IPS DF 6.9 (cell line): Measurements from ENCODE around the gene KHDC3L.
"Not testable (repeated sequence)": the region's sequence is repeated elsewhere in the genome, so short reads cannot be mapped to it uniquely, and the experiment has no call there.

Experiments used
- DNase-seq: peaks from one replicate; pipeline ENCODE4 v3.0.0-alpha.2; 2013; ENCODE audit warnings: low read depth, low spot score
- H3K27ac ChIP-seq: one replicate; pipeline ENCODE4 v1.5.1; 2013; ENCODE audit warnings: low read length, control low read depth
- H3K27me3 ChIP-seq: 2 replicates; pipeline ENCODE4 v1.6.1; 2013; ENCODE audit warnings: mild to moderate bottlenecking, low read length; ENCODE audit not compliant: control insufficient read depth, insufficient read depth
- H3K36me3 ChIP-seq: 2 replicates; pipeline ENCODE4 v1.6.1; 2013; ENCODE audit warnings: low read length; ENCODE audit not compliant: control insufficient read depth, insufficient read depth
- H3K4me1 ChIP-seq: 2 replicates; pipeline ENCODE4 v1.6.1; 2013; ENCODE audit warnings: low read length; ENCODE audit not compliant: control insufficient read depth, insufficient read depth
- H3K4me3 ChIP-seq: 2 replicates; pipeline ENCODE4 v1.5.1; 2013; ENCODE audit warnings: mild to moderate bottlenecking, low read length
- H3K9me3 ChIP-seq: 2 replicates; pipeline ENCODE4 v1.6.1; 2013; ENCODE audit warnings: low read length, inconsistent platforms; ENCODE audit not compliant: control insufficient read depth, insufficient read depth
- WGBS: extraction: QIAGEN DNeasy Blood & Tissue Kit; methylation state at CpG from one replicate; pipeline ENCODE4 v1.1.7; 2013; ENCODE audit warnings: mixed read lengths, missing lambda C conversion rate; ENCODE audit not compliant: insufficient read length, insufficient coverage; 5-methylcytosine and 5-hydroxymethylcytosine counted together

KHDC3L gene

GRCh38 chr6:73369157-73369556 lies 6.7 kb downstream of the KHDC3L start:
- no peak overlapping the region for H3K27ac ChIP-seq
- H3K4me3 ChIP-seq: no peak overlapping the region
- whole genome bisulfite sequencing: no CpG with 5 or more reads among the region's 14 CpGs
- no peaks in the 10 kb centered on the region for H3K27me3 ChIP-seq
- no peaks in the 10 kb centered on the region for H3K4me1 ChIP-seq
- DNase-seq: no peak
- no peaks in the 10 kb centered on the region for H3K36me3 ChIP-seq
- H3K9me3 ChIP-seq: no peaks in the 10 kb centered on the region

GRCh38 chr6:73369563-73369962 lies 7.1 kb downstream of the KHDC3L start, which contains the start of gene OOEP:
Gene OOEP (minus strand): TSS chr6:73369897. CDS start chr6:73369792, 105 bp downstream.
- H3K4me1 ChIP-seq: no peaks in the 10 kb centered on the region
- no peaks in the 10 kb centered on the region for H3K9me3 ChIP-seq
- WGBS: no CpG with 5 or more reads among the region's 36 CpGs
- no peaks in the 10 kb centered on the region for H3K27me3 ChIP-seq
- DNase-seq: no peak
- H3K27ac ChIP-seq: no peak within 1 kb of the TSS
- no peaks in the 10 kb centered on the region for H3K36me3 ChIP-seq
- H3K4me3 ChIP-seq: no peak within 1 kb of the TSS

- no peak overlapping the region for H3K4me3 ChIP-seq
- no peak for DNase-seq
- no peaks in the 10 kb centered on the region for H3K9me3 ChIP-seq
- WGBS: no CpG with 5 or more reads among the region's 4 CpGs
- H3K36me3 ChIP-seq: no peaks in the 10 kb centered on the region
- no peaks in the 10 kb centered on the region for H3K4me1 ChIP-seq
- no peaks in the 10 kb centered on the region for H3K27me3 ChIP-seq
- no peak overlapping the region for H3K27ac ChIP-seq
Observed at GRCh38 chr6:73371984-73372383, 9.5 kb downstream of the KHDC3L start.

GRCh38 chr6:73372516-73372915 lies 10.1 kb downstream of the KHDC3L start:
- Histone ChIP-seq H3K36me3 (no peaks in the 10 kb centered on the region), H3K4me3 (no peak overlapping the region), H3K4me1 (no peaks in the 10 kb centered on the region), H3K27ac (no peak overlapping the region), H3K9me3 (no peaks in the 10 kb centered on the region), H3K27me3 (no peaks in the 10 kb centered on the region)
- no CpG with 5 or more reads among the region's 10 CpGs for WGBS
- no peak for DNase-seq

GRCh38 chr6:73375216-73375615 lies 12.8 kb downstream of the KHDC3L start:
- no peak for DNase-seq
- H3K27me3 ChIP-seq: no peaks in the 10 kb centered on the region
- WGBS: no CpG with 5 or more reads among the region's 1 CpG
- H3K9me3 ChIP-seq: no peaks in the 10 kb centered on the region
- no peaks in the 10 kb centered on the region for H3K36me3 ChIP-seq
- no peak overlapping the region for H3K4me3 ChIP-seq
- no peaks in the 10 kb centered on the region for H3K4me1 ChIP-seq
- H3K27ac ChIP-seq: no peak overlapping the region

- Histone ChIP-seq H3K4me3 (no peak overlapping the region), H3K9me3 (no peaks in the 10 kb centered on the region), H3K4me1 (no peaks in the 10 kb centered on the region), H3K27me3 (no peaks in the 10 kb centered on the region), H3K27ac (no peak overlapping the region), H3K36me3 (no peaks in the 10 kb centered on the region)
- no CpG with 5 or more reads among the region's 3 CpGs for WGBS
- no peak for DNase-seq
Observed at GRCh38 chr6:73377225-73377624, 14.8 kb downstream of the KHDC3L start.

GRCh38 chr6:73381531-73381930 lies 19.1 kb downstream of the KHDC3L start:
- H3K36me3 ChIP-seq, H3K4me3 ChIP-seq, H3K27me3 ChIP-seq, H3K9me3 ChIP-seq, H3K27ac ChIP-seq, DNase-seq, H3K4me1 ChIP-seq: not testable (repeated sequence)
- WGBS: no CpG with 5 or more reads among the region's 10 CpGs

- WGBS: no CpG with 5 or more reads among the region's 6 CpGs
- Histone ChIP-seq H3K9me3 (no peaks in the 10 kb centered on the region), H3K27ac (no peak overlapping the region), H3K27me3 (no peaks in the 10 kb centered on the region), H3K4me1 (no peaks in the 10 kb centered on the region), H3K4me3 (no peak overlapping the region), H3K36me3 (no peaks in the 10 kb centered on the region)
- no peak for DNase-seq
Observed at GRCh38 chr6:73382462-73383113, 20.1 kb downstream of the KHDC3L start.

- Histone ChIP-seq H3K9me3 (no peaks in the 10 kb centered on the region), H3K4me3 (no peak overlapping the region), H3K36me3 (no peaks in the 10 kb centered on the region), H3K27me3 (no peaks in the 10 kb centered on the region), H3K27ac (no peak overlapping the region), H3K4me1 (no peaks in the 10 kb centered on the region)
- no peak for DNase-seq
- WGBS: no CpG with 5 or more reads among the region's 4 CpGs
Observed at GRCh38 chr6:73388433-73388799, 26.0 kb downstream of the KHDC3L start.

- H3K27me3 ChIP-seq: no peaks in the 10 kb centered on the region
- no peak overlapping the region for H3K27ac ChIP-seq
- H3K4me3 ChIP-seq: peak overlapping the region; percentile 34
- no CpG with 5 or more reads among the region's 38 CpGs for WGBS
- DNase-seq: peak; percentile 80
- no peaks in the 10 kb centered on the region for H3K9me3 ChIP-seq
- no peaks in the 10 kb centered on the region for H3K36me3 ChIP-seq
- no peaks in the 10 kb centered on the region for H3K4me1 ChIP-seq
Observed at GRCh38 chr6:73388800-73389512, 26.5 kb downstream of the KHDC3L start.

- no peak overlapping the region for H3K27ac ChIP-seq
- H3K36me3 ChIP-seq: no peaks in the 10 kb centered on the region
- no CpG with 5 or more reads among the region's 10 CpGs for WGBS
Observed at GRCh38 chr6:73389854-73390253, 27.4 kb downstream of the KHDC3L start.

More at GRCh38 chr6:73389854-73390253, 27.4 kb downstream of the KHDC3L start:
- no peaks in the 10 kb centered on the region for H3K27me3 ChIP-seq
- H3K4me1 ChIP-seq: no peaks in the 10 kb centered on the region
- no peak for DNase-seq
- no peaks in the 10 kb centered on the region for H3K9me3 ChIP-seq
- no peak overlapping the region for H3K4me3 ChIP-seq
